Measurements from ENCODE around the gene SNTG2. TPM values are rescaled to one million over a fixed set of nuclear protein-coding genes. Genes with fewer than 3 reads are reported as not detected.

Gene SNTG2
- total RNA-seq, 2 donors from 2014 or later = 4.1 to 11.9 TPM

- no peaks in the 10 kb centered on the region for H3K4me1 ChIP-seq (ENCODE audit: control insufficient read depth, insufficient read depth, low read length)
- Mint-ChIP-seq H3K27ac (no peak overlapping the region), H3K4me1 (peaks cover 18% of the 10 kb centered on the region), H3K9me3 (peaks cover 9% of the 10 kb centered on the region), H3K36me3 (ENCODE audit: low read depth) (no peaks in the 10 kb centered on the region), H3K27me3 (ENCODE audit: insufficient read depth) (no peaks in the 10 kb centered on the region), H3K4me3 (no peak overlapping the region)
- H3K27ac ChIP-seq (ENCODE audit: low read depth, low read length) = no peak overlapping the region
- no peak for DNase-seq
- WGBS, 2 experiments (ENCODE audit: insufficient coverage in 1 of 2, insufficient read length in 1 of 2) = 84 to 88% methylated on average over 6 to 8 of the region's 8 CpGs
- no peaks in the 10 kb centered on the region for H3K9me3 ChIP-seq (ENCODE audit: control insufficient read depth, low read length)
- H3K4me3 ChIP-seq (ENCODE audit: low read length) = no peak overlapping the region
- no peak overlapping the region for H3K9ac ChIP-seq (ENCODE audit: extremely low read depth, low read length, poor library complexity, severe bottlenecking)
- TF ChIP-seq, protein P1, sequence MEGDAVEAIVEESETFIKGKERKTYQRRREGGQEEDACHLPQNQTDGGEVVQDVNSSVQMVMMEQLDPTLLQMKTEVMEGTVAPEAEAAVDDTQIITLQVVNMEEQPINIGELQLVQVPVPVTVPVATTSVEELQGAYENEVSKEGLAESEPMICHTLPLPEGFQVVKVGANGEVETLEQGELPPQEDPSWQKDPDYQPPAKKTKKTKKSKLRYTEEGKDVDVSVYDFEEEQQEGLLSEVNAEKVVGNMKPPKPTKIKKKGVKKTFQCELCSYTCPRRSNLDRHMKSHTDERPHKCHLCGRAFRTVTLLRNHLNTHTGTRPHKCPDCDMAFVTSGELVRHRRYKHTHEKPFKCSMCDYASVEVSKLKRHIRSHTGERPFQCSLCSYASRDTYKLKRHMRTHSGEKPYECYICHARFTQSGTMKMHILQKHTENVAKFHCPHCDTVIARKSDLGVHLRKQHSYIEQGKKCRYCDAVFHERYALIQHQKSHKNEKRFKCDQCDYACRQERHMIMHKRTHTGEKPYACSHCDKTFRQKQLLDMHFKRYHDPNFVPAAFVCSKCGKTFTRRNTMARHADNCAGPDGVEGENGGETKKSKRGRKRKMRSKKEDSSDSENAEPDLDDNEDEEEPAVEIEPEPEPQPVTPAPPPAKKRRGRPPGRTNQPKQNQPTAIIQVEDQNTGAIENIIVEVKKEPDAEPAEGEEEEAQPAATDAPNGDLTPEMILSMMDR (conservative IDR thresholded peaks at IDR 0.05) = no peak
- H3K27me3 ChIP-seq (ENCODE audit: control insufficient read depth, insufficient read depth, low read length, poor library complexity, severe bottlenecking) = no peaks in the 10 kb centered on the region
- no peaks in the 10 kb centered on the region for H3K36me3 ChIP-seq (ENCODE audit: control insufficient read depth, insufficient read depth, low read length)
Measured at GRCh38 chr2:923832-924601, 26.6 kb upstream of the SNTG2 start.

DNA sequence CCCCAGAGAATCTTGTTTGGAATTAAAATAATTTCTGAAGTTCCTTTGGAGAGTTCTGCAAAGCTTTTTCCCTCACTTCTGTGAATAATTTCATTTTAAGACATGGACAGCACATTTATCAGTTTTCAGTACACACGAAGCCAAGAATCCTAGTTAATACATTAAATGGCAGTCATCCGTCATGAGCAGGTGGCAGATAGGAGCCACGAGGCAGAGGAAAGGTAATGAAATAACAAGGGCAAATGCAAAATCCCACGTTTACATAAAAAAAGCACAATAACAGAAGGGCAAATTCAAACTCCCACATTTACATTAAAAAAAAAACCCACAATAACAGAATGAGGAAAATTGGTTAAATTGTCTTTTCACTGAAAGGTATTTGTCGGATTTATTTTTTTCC lies 25.9 kb upstream of the SNTG2 start:
- Mint-ChIP-seq H3K4me3 (no peak overlapping the region), H3K9me3 (peaks cover 9% of the 10 kb centered on the region), H3K4me1 (peaks cover 18% of the 10 kb centered on the region), H3K27me3 (ENCODE audit: insufficient read depth) (peaks cover 3% of the 10 kb centered on the region), H3K36me3 (ENCODE audit: low read depth) (no peaks in the 10 kb centered on the region), H3K27ac (no peak overlapping the region)
- Histone ChIP-seq H3K4me1 (ENCODE audit: control insufficient read depth, insufficient read depth, low read length) (no peaks in the 10 kb centered on the region), H3K9me3 (ENCODE audit: control insufficient read depth, low read length) (no peaks in the 10 kb centered on the region), H3K4me3 (ENCODE audit: low read length) (no peak overlapping the region), H3K27me3 (ENCODE audit: control insufficient read depth, insufficient read depth, low read length, poor library complexity, severe bottlenecking) (no peaks in the 10 kb centered on the region), H3K36me3 (ENCODE audit: control insufficient read depth, insufficient read depth, low read length) (no peaks in the 10 kb centered on the region), H3K9ac (ENCODE audit: extremely low read depth, low read length, poor library complexity, severe bottlenecking) (no peak overlapping the region), H3K27ac (ENCODE audit: low read depth, low read length) (no peak overlapping the region)
- TF ChIP-seq, protein P1 (conservative IDR thresholded peaks at IDR 0.05) = no peak
- 77% methylated on average over 5 of the region's 5 CpGs; no CpG with 5 or more reads in 1 of the 2 experiments for WGBS, 2 experiments (ENCODE audit: insufficient coverage in 1 of 2, insufficient read length in 1 of 2)
- no peak for DNase-seq

DNA sequence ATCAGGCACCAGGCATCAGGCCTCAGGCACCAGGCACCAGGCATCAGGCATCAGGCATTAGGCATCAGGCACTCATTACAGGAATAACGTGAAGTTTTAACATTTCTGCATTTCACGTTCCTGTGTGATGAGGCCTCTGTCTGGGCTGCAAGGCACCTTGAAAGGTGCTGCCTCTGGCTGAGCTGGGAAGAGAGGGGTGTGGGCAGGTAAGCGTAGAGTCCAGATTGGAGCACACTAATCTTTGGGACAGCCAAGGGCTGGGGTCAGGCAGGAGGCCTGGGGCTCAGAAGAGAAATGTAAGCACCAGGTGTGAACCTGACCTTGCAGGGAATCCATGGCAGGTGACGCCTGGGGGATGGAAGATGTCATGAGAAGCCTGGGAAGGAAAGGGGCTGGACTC lies 25.3 kb upstream of the SNTG2 start:
- Histone ChIP-seq H3K4me3 (ENCODE audit: low read length) (no peak overlapping the region), H3K27ac (ENCODE audit: low read depth, low read length) (no peak overlapping the region), H3K36me3 (ENCODE audit: control insufficient read depth, insufficient read depth, low read length) (no peaks in the 10 kb centered on the region), H3K9me3 (ENCODE audit: control insufficient read depth, low read length) (no peaks in the 10 kb centered on the region), H3K27me3 (ENCODE audit: control insufficient read depth, insufficient read depth, low read length, poor library complexity, severe bottlenecking) (no peaks in the 10 kb centered on the region), H3K4me1 (ENCODE audit: control insufficient read depth, insufficient read depth, low read length) (no peaks in the 10 kb centered on the region), H3K9ac (ENCODE audit: extremely low read depth, low read length, poor library complexity, severe bottlenecking) (no peak overlapping the region)
- Mint-ChIP-seq H3K27me3 (ENCODE audit: insufficient read depth) (peaks cover 9% of the 10 kb centered on the region), H3K36me3 (ENCODE audit: low read depth) (no peaks in the 10 kb centered on the region), H3K4me1 (peaks cover 18% of the 10 kb centered on the region), H3K9me3 (peaks cover 9% of the 10 kb centered on the region), H3K27ac (no peak overlapping the region), H3K4me3 (no peak overlapping the region)
- peak; percentile 64 for DNase-seq
- WGBS, 2 experiments (ENCODE audit: insufficient coverage in 1 of 2, insufficient read length in 1 of 2) = 57 to 74% methylated on average over 4 of the region's 4 CpGs
- TF ChIP-seq, protein P1 (conservative IDR thresholded peaks at IDR 0.05) = no peak

Measured in endodermal cell (in vitro differentiated cells).